Parathyroid adenoma (tissue), 2 donors: Measurements from ENCODE around the gene C2CD5.

Experiments used
- H2AFZ ChIP-seq: fragments of 300-600 bp; sonication (generic); one replicate; pipeline ENCODE4 v1.7.0; 2017; ENCODE audit warnings: antibody characterized with exemption, mild to moderate bottlenecking
- H3K27ac ChIP-seq: fragments of 300-600 bp; sonication (generic); one replicate; pipeline ENCODE4 v1.7.0; 2017
- H3K27me3 ChIP-seq: fragments of 300-600 bp; sonication (generic); one replicate; pipeline ENCODE4 v1.7.0; 2017; ENCODE audit warnings: low read length; ENCODE audit not compliant: control insufficient read depth, insufficient read depth
- H3K36me3 ChIP-seq: fragments of 300-600 bp; sonication (generic); one replicate; pipeline ENCODE4 v1.7.0; 2017; ENCODE audit warnings: low read length; ENCODE audit not compliant: control insufficient read depth, insufficient read depth
- H3K4me1 ChIP-seq: fragments of 300-600 bp; sonication (generic); one replicate; pipeline ENCODE4 v1.7.0; 2017; ENCODE audit warnings: control low read depth
- H3K4me2 ChIP-seq: fragments of 300-600 bp; sonication (generic); one replicate; pipeline ENCODE4 v1.7.0; 2017; ENCODE audit warnings: low read length
- H3K4me3 ChIP-seq: fragments of 300-600 bp; sonication (generic); one replicate; pipeline ENCODE4 v1.7.0; 2017; ENCODE audit warnings: low read depth, low read length
- H3K79me2 ChIP-seq: fragments of 300-600 bp; sonication (generic); one replicate; pipeline ENCODE4 v1.7.0; 2017; ENCODE audit warnings: control low read depth
- H3K9ac ChIP-seq: fragments of 300-600 bp; sonication (generic); one replicate; pipeline ENCODE4 v1.7.0; 2017; ENCODE audit warnings: mild to moderate bottlenecking
- H3K9me3 ChIP-seq: fragments of 300-600 bp; sonication (generic); one replicate; pipeline ENCODE4 v1.7.0; 2017; ENCODE audit warnings: low read length; ENCODE audit not compliant: control insufficient read depth
- TF ChIP-seq, protein P1 (sequence below): fragments of 300-600 bp; sonication (generic); IDR thresholded peaks from one replicate; pipeline ENCODE4 v1.7.0; 2017; ENCODE audit warnings: antibody characterized with exemption, mild to moderate bottlenecking
- donor health status: primary hyperparathyroidism.

Gene C2CD5

DNA sequence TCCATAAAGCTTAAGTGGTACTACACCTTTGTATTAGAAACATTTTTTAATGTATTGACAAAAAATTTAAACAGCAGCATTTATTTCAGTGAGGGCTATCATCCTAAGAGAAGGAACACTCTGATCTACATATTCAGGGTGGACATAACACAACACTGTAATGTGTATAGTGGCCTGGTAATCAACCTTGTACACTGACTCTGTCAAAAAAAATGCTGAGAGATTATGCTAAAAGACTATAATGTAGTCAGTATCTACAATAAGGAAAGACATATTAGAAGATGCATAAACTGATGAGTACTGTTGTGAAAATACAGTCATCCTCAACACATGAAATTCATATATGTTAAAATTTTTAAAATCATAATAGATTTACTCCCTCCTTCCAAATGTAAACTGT is 68.2 kb downstream of the C2CD5 start:
- Histone ChIP-seq H3K27ac (no peak overlapping the region), H2AFZ (no peak overlapping the region), H3K79me2 (no peaks in the 10 kb centered on the region), H3K9me3 (no peaks in the 10 kb centered on the region), H3K4me1 (no peaks in the 10 kb centered on the region), H3K27me3 (no peaks in the 10 kb centered on the region), H3K9ac (no peak overlapping the region), H3K4me2 (no peak overlapping the region), H3K4me3 (no peak overlapping the region), H3K36me3 (no peaks in the 10 kb centered on the region)
- TF ChIP-seq, protein P1, sequence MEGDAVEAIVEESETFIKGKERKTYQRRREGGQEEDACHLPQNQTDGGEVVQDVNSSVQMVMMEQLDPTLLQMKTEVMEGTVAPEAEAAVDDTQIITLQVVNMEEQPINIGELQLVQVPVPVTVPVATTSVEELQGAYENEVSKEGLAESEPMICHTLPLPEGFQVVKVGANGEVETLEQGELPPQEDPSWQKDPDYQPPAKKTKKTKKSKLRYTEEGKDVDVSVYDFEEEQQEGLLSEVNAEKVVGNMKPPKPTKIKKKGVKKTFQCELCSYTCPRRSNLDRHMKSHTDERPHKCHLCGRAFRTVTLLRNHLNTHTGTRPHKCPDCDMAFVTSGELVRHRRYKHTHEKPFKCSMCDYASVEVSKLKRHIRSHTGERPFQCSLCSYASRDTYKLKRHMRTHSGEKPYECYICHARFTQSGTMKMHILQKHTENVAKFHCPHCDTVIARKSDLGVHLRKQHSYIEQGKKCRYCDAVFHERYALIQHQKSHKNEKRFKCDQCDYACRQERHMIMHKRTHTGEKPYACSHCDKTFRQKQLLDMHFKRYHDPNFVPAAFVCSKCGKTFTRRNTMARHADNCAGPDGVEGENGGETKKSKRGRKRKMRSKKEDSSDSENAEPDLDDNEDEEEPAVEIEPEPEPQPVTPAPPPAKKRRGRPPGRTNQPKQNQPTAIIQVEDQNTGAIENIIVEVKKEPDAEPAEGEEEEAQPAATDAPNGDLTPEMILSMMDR, result no peak

DNA sequence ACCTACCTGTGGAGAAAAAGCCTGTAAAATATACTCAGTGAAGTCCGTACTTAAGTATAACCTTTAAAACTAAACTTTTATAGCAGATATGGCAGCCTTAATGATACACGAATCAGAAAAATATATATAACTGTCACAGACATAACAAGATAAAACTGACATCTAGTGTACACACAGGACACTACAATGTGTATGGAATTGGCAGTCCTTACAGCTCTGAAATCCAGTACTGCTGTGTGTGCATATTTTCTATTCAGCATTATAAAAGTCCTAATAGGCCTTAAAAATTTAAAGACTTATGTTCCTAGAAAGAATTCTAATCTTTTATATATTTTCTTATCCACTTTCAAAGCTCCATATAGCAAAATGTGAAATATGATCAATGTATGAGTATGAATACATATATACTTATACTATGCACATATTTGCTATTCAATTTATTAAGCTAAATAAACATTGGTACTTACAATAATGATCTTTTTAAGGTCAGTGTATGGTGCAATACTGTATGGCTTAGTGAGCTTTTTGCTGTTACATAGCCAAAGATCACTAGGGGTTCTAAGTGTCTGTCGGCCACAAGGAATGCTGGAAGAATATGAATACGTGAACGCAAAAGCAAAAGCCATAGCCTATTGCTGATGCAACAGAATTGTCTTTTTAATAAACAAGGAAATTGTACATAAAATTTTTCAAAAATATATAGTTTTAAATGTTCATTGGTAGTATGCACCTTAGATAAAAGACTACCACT is 69.2 kb downstream of the C2CD5 start:
- Histone ChIP-seq H3K36me3 (no peaks in the 10 kb centered on the region), H2AFZ (no peak overlapping the region), H3K27me3 (no peaks in the 10 kb centered on the region), H3K4me2 (no peak overlapping the region), H3K4me3 (no peak overlapping the region), H3K9ac (no peak overlapping the region), H3K27ac (no peak overlapping the region), H3K79me2 (no peaks in the 10 kb centered on the region), H3K4me1 (no peaks in the 10 kb centered on the region), H3K9me3 (no peaks in the 10 kb centered on the region)
- TF ChIP-seq, protein P1, result no peak

DNA sequence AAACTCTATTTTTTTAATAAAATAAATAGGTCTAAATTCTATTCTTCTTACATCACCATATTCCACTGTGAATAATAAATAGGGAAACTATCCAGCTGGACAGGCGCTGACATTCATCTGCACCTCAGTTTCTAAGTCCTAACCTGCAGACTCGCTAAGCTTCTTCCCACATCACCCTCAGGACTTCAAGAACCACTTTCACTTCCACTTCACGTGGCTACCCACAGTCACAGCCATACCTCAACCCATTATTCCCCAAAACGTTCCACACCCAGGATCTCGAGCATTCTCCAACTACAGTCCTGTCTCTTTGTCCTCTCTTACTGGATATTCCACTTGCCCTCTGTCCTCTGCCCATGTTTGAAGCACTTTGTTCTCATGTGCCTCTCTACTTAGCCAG is 71.1 kb downstream of the C2CD5 start:
- H3K4me3 ChIP-seq, result no peak overlapping the region
- H3K9me3 ChIP-seq, result no peaks in the 10 kb centered on the region
- H2AFZ ChIP-seq, result no peak overlapping the region
- TF ChIP-seq, protein P1, result no peak
- no peaks in the 10 kb centered on the region for H3K27me3 ChIP-seq
- no peak overlapping the region for H3K4me2 ChIP-seq
- H3K79me2 ChIP-seq, result no peaks in the 10 kb centered on the region
- H3K9ac ChIP-seq, result no peak overlapping the region
- no peaks in the 10 kb centered on the region for H3K4me1 ChIP-seq
- H3K27ac ChIP-seq, result no peak overlapping the region
- H3K36me3 ChIP-seq, result no peaks in the 10 kb centered on the region

DNA sequence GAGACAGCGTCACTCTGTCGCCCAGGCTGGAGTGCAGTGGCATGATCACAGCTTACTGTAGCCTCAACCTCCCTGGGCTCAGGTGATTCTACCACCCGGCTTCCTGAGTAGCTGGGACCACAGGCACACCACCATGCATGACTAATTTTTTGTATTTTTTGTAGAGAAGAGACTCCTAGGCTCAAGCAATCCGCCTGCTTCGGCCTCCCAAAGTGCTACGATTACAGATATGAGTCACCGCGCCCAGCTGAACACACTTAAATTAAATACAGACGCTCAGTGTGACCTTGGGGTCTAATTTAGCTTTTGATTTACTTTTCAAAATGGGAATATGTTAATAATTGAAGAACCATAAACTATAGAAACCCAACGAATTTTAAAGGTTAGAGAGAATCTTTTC is 77.2 kb downstream of the C2CD5 start:
- Histone ChIP-seq H3K4me1 (no peaks in the 10 kb centered on the region), H3K79me2 (no peaks in the 10 kb centered on the region), H2AFZ (no peak overlapping the region), H3K4me3 (no peak overlapping the region), H3K9ac (no peak overlapping the region), H3K9me3 (no peaks in the 10 kb centered on the region), H3K27me3 (no peaks in the 10 kb centered on the region), H3K36me3 (no peaks in the 10 kb centered on the region), H3K4me2 (no peak overlapping the region), H3K27ac (no peak overlapping the region)
- TF ChIP-seq, protein P1, result no peak

DNA sequence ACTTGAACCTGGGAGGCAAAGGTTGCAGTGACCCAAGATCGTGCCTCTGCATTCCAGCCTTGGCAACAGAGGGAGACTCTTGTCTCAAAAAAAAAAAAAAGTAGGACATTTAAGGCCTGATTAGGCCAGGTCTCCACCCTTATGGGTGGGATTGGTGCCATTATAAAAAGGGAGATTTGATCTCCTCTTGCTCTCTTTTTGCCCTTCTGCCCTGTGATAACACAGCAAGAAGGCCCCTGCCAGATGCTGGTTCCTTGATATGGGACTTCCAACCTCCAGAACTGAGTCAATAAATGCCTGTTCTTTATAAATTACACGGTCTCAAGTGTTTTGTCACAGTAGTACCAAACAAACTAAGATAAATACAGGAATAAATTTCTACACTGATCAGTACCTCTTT is 81.0 kb downstream of the C2CD5 start:
- no peaks in the 10 kb centered on the region for H3K27me3 ChIP-seq
- no peak overlapping the region for H3K4me2 ChIP-seq
- H3K36me3 ChIP-seq, result no peaks in the 10 kb centered on the region
- H3K27ac ChIP-seq, result no peak overlapping the region
- TF ChIP-seq, protein P1, result no peak
- H3K9me3 ChIP-seq, result no peaks in the 10 kb centered on the region
- H3K4me1 ChIP-seq, result no peaks in the 10 kb centered on the region
- H3K79me2 ChIP-seq, result no peaks in the 10 kb centered on the region
- no peak overlapping the region for H3K9ac ChIP-seq
- H3K4me3 ChIP-seq, result no peak overlapping the region
- no peak overlapping the region for H2AFZ ChIP-seq
